GM23338 (cell line): Measurements from ENCODE around the gene PTGDS. TPM values are rescaled to one million over a fixed set of nuclear protein-coding genes. Genes with fewer than 3 reads are reported as not detected.

ENCODE experiments used
- ATAC-seq: fragments of 200-7000 bp; cut with Tn5 transposase; 3 replicates; pipeline ENCODE4 v1.9.1; 2020
- DNase-seq: peaks from one replicate; pipeline ENCODE4 v3.0.0-alpha.2; 2015; ENCODE audit warnings: low spot score
- H2AFZ ChIP-seq: fragments of 200-600 bp; sonication (generic); 2 replicates; pipeline ENCODE4 v1.8.0; 2016; ENCODE audit warnings: antibody characterized with exemption, mild to moderate bottlenecking, moderate library complexity
- H3F3A ChIP-seq: fragments of 200-600 bp; sonication (generic); replicated peaks from 2 replicates; pipeline ENCODE4 v1.8.0; 2017; ENCODE audit warnings: antibody characterized with exemption, mixed run types, low read depth
- H3K27ac ChIP-seq: fragments of 200-600 bp; sonication (generic); 2 replicates; pipeline ENCODE4 v1.6.1; 2016; ENCODE audit warnings: low read depth
- H3K27me3 ChIP-seq: fragments of 200-600 bp; sonication (generic); 2 replicates; pipeline ENCODE4 v1.8.0; 2016; ENCODE audit warnings: mild to moderate bottlenecking, mixed run types, moderate library complexity; ENCODE audit not compliant: insufficient read depth
- H3K36me3 ChIP-seq: fragments of 200-600 bp; sonication (generic); 2 replicates; pipeline ENCODE4 v1.8.0; 2016; ENCODE audit warnings: mild to moderate bottlenecking; ENCODE audit not compliant: insufficient read depth
- H3K4me1 ChIP-seq: fragments of 200-600 bp; sonication (generic); 2 replicates; pipeline ENCODE4 v1.8.0; 2016; ENCODE audit warnings: mild to moderate bottlenecking, moderate library complexity; ENCODE audit not compliant: insufficient read depth
- H3K4me2 ChIP-seq: fragments of 200-600 bp; sonication (generic); 2 replicates; pipeline ENCODE4 v1.7.1; 2017; ENCODE audit warnings: mixed run types
- H3K4me3 ChIP-seq: fragments of 200-600 bp; sonication (generic); 2 replicates; pipeline ENCODE4 v1.6.1; 2016; ENCODE audit warnings: mixed run types
- H3K79me2 ChIP-seq: fragments of 200-600 bp; sonication (generic); replicated peaks from 2 replicates; pipeline ENCODE4 v1.8.0; 2017; ENCODE audit warnings: mild to moderate bottlenecking; ENCODE audit not compliant: insufficient read depth
- H3K9me2 ChIP-seq: fragments of 200-600 bp; sonication (generic); 2 replicates; pipeline ENCODE4 v1.8.0; 2017; ENCODE audit not compliant: insufficient read depth
- H4K20me1 ChIP-seq: fragments of 200-600 bp; sonication (generic); replicated peaks from 2 replicates; pipeline ENCODE4 v1.8.0; 2017; ENCODE audit warnings: mild to moderate bottlenecking; ENCODE audit not compliant: insufficient read depth
- H3K27ac Mint-ChIP-seq: 2 replicates; pipeline ENCODE4 v1.8.0; 2020; ENCODE audit warnings: inconsistent platforms, mild to moderate bottlenecking, moderate library complexity, mixed read lengths
- H3K27me3 Mint-ChIP-seq: 3 replicates; pipeline ENCODE4 v1.8.0; 2022; ENCODE audit warnings: low read depth, mild to moderate bottlenecking, moderate library complexity, mixed read lengths, inconsistent platforms; ENCODE audit not compliant: insufficient read depth, poor library complexity
- H3K36me3 Mint-ChIP-seq: 3 replicates; pipeline ENCODE4 v1.8.0; 2021; ENCODE audit warnings: low read depth, mild to moderate bottlenecking, inconsistent platforms, moderate library complexity, mixed read lengths
- H3K4me1 Mint-ChIP-seq: 3 replicates; pipeline ENCODE4 v1.8.0; 2020; ENCODE audit warnings: mild to moderate bottlenecking, inconsistent platforms, mixed read lengths
- H3K4me3 Mint-ChIP-seq: 3 replicates; pipeline ENCODE4 v1.8.0; 2021; ENCODE audit warnings: moderate library complexity, mild to moderate bottlenecking, inconsistent platforms, mixed read lengths
- H3K9me3 Mint-ChIP-seq: 3 replicates; pipeline ENCODE4 v1.8.0; 2020; ENCODE audit warnings: moderate library complexity, mild to moderate bottlenecking, inconsistent platforms, mixed read lengths
- CREB1 ChIP-seq: fragments of 250-450 bp; sonication (Bioruptor Pico); IDR thresholded peaks from 2 replicates; pipeline ENCODE4 v1.5.0; 2020; ENCODE audit warnings: low read depth, mild to moderate bottlenecking, moderate library complexity
- EZH2 ChIP-seq: fragments of 200-600 bp; sonication (generic); IDR thresholded peaks from one replicate; pipeline ENCODE4 v1.8.0; 2017; ENCODE audit warnings: antibody characterized with exemption, mild to moderate bottlenecking, low read depth; ENCODE audit not compliant: unreplicated experiment
- JUNB ChIP-seq: IDR thresholded peaks from one replicate; pipeline ENCODE4 v1.6.1; 2016; ENCODE audit warnings: antibody characterized with exemption; ENCODE audit not compliant: unreplicated experiment
- POLR2AphosphoS5 ChIP-seq: IDR thresholded peaks from 2 replicates; pipeline ENCODE4 v1.6.1; 2016; ENCODE audit warnings: antibody characterized with exemption, low read depth
- STAT1 ChIP-seq: IDR thresholded peaks from one replicate; pipeline ENCODE4 v1.6.1; 2016; ENCODE audit warnings: antibody characterized with exemption; ENCODE audit not compliant: unreplicated experiment
- ZNF331 ChIP-seq: fragments of 250-450 bp; sonication (Bioruptor Pico); IDR thresholded peaks from 2 replicates; pipeline ENCODE4 v1.5.0; 2020; ENCODE audit warnings: low read depth, mild to moderate bottlenecking, moderate library complexity
- polyA plus RNA-seq: library from polyadenylated mRNA; unstranded; fragments of >200 nt; fragmentation: Nextera tagmentation; extraction: Ambion mirVana; gene quantifications from 2 replicates; pipeline ENCODE4 v1.2.1, GENCODE V29; 2016
- total RNA-seq: library from RNA; depleted of rRNA; stranded (reverse); fragments of >200 nt; shearing (Covaris generic); gene quantifications from 2 replicates; pipeline ENCODE4 v1.2.3, GENCODE V29; 2014
- TF ChIP-seq, protein P1 (sequence below): fragments of 250-450 bp; sonication (Bioruptor Pico); IDR thresholded peaks from 2 replicates; pipeline ENCODE4 v1.5.0; 2020; ENCODE audit warnings: mild to moderate bottlenecking, moderate library complexity

Gene PTGDS
- total and polyA plus RNA-seq, 2 experiments from 2014 or later: 1.9 to 3.1 TPM

DNA sequence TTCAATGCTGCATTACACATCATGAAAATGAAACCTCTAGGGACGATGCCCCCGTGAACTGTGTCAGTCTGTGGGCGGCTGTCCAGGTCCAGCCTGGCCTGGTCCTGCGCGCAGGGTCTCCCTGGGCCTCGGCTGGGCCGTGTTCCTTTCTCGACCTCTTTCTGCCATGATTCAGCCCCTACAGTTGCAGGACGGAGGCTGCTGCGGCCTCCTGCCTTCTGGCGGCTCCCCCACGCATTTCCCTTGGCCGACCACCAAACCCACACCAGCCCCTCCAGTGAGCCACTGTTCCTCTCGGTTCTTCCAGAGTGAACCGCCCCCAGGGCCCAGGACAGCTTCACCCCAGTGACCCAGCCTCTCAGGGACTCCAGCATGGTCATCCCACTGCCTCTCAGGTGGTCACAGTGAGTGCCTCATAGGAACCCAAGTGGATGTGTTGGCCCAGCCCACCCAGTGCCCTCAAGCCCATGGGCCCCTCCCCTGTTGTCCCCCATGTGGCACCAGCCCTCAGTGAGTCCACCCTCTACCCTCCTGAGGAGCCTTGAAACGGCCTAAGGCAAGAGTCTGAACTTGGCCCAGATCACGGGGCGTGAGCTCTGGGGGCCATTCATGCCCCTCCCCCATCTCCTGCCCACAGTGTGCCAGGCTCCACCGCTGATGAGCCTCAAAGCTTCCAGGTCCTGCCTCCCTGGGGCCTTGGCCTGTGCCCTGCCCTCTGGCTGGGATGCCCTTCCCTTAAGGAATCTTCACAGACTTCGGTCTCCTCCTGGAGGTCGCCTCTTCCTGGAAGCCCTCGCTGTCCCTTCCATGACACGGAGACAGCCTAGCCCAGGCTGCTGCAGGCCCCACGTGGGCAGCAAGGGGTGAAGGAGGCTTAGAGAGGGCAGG is 29.1 kb downstream of the PTGDS start (continued):
- TF ChIP-seq, protein P1, sequence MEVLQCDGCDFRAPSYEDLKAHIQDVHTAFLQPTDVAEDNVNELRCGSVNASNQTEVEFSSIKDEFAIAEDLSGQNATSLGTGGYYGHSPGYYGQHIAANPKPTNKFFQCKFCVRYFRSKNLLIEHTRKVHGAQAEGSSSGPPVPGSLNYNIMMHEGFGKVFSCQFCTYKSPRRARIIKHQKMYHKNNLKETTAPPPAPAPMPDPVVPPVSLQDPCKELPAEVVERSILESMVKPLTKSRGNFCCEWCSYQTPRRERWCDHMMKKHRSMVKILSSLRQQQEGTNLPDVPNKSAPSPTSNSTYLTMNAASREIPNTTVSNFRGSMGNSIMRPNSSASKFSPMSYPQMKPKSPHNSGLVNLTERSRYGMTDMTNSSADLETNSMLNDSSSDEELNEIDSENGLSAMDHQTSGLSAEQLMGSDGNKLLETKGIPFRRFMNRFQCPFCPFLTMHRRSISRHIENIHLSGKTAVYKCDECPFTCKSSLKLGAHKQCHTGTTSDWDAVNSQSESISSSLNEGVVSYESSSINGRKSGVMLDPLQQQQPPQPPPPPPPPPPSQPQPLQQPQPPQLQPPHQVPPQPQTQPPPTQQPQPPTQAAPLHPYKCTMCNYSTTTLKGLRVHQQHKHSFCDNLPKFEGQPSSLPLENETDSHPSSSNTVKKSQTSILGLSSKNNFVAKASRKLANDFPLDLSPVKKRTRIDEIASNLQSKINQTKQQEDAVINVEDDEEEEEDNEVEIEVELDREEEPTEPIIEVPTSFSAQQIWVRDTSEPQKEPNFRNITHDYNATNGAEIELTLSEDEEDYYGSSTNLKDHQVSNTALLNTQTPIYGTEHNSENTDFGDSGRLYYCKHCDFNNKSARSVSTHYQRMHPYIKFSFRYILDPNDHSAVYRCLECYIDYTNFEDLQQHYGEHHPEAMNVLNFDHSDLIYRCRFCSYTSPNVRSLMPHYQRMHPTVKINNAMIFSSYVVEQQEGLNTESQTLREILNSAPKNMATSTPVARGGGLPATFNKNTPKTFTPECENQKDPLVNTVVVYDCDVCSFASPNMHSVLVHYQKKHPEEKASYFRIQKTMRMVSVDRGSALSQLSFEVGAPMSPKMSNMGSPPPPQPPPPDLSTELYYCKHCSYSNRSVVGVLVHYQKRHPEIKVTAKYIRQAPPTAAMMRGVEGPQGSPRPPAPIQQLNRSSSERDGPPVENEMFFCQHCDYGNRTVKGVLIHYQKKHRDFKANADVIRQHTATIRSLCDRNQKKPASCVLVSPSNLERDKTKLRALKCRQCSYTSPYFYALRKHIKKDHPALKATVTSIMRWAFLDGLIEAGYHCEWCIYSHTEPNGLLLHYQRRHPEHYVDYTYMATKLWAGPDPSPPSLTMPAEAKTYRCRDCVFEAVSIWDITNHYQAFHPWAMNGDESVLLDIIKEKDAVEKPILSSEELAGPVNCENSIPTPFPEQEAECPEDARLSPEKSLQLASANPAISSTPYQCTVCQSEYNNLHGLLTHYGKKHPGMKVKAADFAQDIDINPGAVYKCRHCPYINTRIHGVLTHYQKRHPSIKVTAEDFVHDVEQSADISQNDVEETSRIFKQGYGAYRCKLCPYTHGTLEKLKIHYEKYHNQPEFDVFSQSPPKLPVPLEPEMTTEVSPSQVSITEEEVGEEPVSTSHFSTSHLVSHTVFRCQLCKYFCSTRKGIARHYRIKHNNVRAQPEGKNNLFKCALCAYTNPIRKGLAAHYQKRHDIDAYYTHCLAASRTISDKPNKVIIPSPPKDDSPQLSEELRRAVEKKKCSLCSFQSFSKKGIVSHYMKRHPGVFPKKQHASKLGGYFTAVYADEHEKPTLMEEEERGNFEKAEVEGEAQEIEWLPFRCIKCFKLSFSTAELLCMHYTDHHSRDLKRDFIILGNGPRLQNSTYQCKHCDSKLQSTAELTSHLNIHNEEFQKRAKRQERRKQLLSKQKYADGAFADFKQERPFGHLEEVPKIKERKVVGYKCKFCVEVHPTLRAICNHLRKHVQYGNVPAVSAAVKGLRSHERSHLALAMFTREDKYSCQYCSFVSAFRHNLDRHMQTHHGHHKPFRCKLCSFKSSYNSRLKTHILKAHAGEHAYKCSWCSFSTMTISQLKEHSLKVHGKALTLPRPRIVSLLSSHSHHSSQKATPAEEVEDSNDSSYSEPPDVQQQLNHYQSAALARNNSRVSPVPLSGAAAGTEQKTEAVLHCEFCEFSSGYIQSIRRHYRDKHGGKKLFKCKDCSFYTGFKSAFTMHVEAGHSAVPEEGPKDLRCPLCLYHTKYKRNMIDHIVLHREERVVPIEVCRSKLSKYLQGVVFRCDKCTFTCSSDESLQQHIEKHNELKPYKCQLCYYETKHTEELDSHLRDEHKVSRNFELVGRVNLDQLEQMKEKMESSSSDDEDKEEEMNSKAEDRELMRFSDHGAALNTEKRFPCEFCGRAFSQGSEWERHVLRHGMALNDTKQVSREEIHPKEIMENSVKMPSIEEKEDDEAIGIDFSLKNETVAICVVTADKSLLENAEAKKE: no peak
- TF ChIP-seq JUNB: no peak
- TF ChIP-seq STAT1: no peak
- TF ChIP-seq CREB1 (CRISPR knock-in tag): no peak
- TF ChIP-seq EZH2: no peak

- Mint-ChIP-seq H3K4me1 (no peaks in the 10 kb centered on the region), H3K27me3 (peaks cover 3% of the 10 kb centered on the region), H3K4me3 (no peak overlapping the region), H3K9me3 (peaks cover 19% of the 10 kb centered on the region), H3K36me3 (peaks cover 6% of the 10 kb centered on the region; the same call in 2 of the 3 replicates), H3K27ac (no peak overlapping the region)
- Histone ChIP-seq H3K36me3 (no peaks in the 10 kb centered on the region), H3K79me2 (no peaks in the 10 kb centered on the region), H3K4me2 (no peak overlapping the region), H2AFZ (no peak overlapping the region), H3F3A (no peaks in the 10 kb centered on the region), H3K27ac (no peak overlapping the region), H3K4me1 (no peaks in the 10 kb centered on the region), H3K4me3 (no peak overlapping the region), H4K20me1 (no peaks in the 10 kb centered on the region), H3K9me2 (no peaks in the 10 kb centered on the region), H3K27me3 (no peaks in the 10 kb centered on the region)
- ATAC-seq: no peak
- no peak for DNase-seq
- TF ChIP-seq POLR2AphosphoS5: no peak
- TF ChIP-seq, protein P1: no peak
- TF ChIP-seq CREB1 (CRISPR knock-in tag): no peak
- no peak for TF ChIP-seq ZNF331 (CRISPR knock-in tag)
- TF ChIP-seq EZH2: no peak
Measured at GRCh38 chr9:137007108-137007815, 30.0 kb downstream of the PTGDS start.
